Stomach (tissue), 4 donors: Measurements from ENCODE around the gene ATP6V0C.

Experiments
- CTCF ChIP-seq, 7 experiments: fragments of 450-650 bp in 4 of 7; fragments of 200-600 bp in 3 of 7; sonication (generic) in 3 of 7; IDR thresholded peaks; one replicate each; pipeline ENCODE4 v1.5.1; 2016 to 2019; ENCODE audit warnings: antibody characterized with exemption in 7 of 7, control low read depth in 2 of 7, mild to moderate bottlenecking in 1 of 7
- POLR2A ChIP-seq, 4 donors: fragments of 450-650 bp; IDR thresholded peaks; one replicate each; pipeline ENCODE4 v1.6.1; 2016; ENCODE audit warnings: antibody characterized with exemption in 4 of 4, control low read depth in 2 of 4, mild to moderate bottlenecking in 1 of 4, moderate library complexity in 1 of 4
- POLR2AphosphoS5 ChIP-seq, 3 donors: sonication (generic); formaldehyde crosslinking; IDR thresholded peaks; one replicate each; pipeline ENCODE4 v1.6.1; 2016; ENCODE audit warnings: antibody characterized with exemption in 3 of 3

DNA sequence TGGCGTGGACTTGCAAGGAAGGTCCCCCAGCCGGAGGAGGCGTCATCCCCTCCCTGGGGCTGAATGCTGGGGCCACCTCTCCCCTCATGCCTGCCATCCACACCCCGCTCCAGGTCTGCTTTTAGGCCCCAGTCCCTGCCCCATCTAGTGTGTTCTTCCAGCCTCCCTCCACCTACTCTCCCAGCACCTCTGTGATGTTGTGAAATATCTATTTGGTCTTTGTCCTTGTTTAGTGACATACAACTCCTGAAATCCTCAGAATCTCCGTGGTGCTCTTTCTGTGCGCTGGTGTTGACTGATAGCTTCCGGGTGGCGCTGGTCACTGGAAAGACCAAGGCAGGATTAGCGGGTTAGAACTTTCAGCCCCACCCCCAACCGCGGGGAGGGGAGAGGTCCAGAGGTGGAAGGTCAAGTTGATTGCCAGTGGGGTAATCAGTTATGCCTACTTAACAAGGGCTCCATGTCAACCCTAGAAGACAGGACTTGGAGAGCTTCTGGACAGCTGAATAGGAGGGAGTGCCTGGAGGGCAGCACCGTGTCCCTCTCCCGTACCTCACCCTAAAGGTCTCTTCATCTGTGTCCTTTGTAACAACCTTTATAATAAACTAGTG lies 28.7 kb upstream of the ATP6V0C start:
- TF ChIP-seq POLR2AphosphoS5 (IDR thresholded peaks at IDR 0.05) (no peak), CTCF (IDR thresholded peaks at IDR 0.05) (no peak), POLR2A (IDR thresholded peaks at IDR 0.05) (no peak)
